SK-N-SH (cell line): ENCODE data around the gene SCAPER. TPM values are rescaled to one million over a fixed set of nuclear protein-coding genes. Genes with fewer than 3 reads are reported as not detected.

Experiments used
- CTCF ChIA-PET: fragments of 300-600, 350-600 bp; formaldehyde crosslinking; extraction: SDS; loops from one replicate; lab custom pipeline; 2021; lab: Yijun Ruan, JAX
- POLR2A ChIA-PET: fragments of 350-600 bp; sonication (Branson Sonifier 250); formaldehyde crosslinking; extraction: SDS; loops from one replicate; lab custom pipeline; 2020; ENCODE audit warnings: antibody characterized with exemption, inconsistent platforms; lab: Yijun Ruan, JAX
- DNase-seq: peaks from one replicate; pipeline ENCODE4 v3.0.0; 2012
- H2AFZ ChIP-seq: fragments of 200-600 bp; sonication (generic); 2 replicates; pipeline ENCODE4 v1.8.1; 2016; ENCODE audit warnings: antibody characterized with exemption, mild to moderate bottlenecking, low read depth
- H3F3A ChIP-seq: fragments of 200-600 bp; sonication (generic); replicated peaks from 2 replicates; pipeline ENCODE3; 2016; ENCODE audit warnings: antibody characterized with exemption, mild to moderate bottlenecking; ENCODE audit not compliant: insufficient read depth
- H3K27ac ChIP-seq, 2 experiments: fragments of 200-500 bp in 1 of 2; fragments of 200-600 bp in 1 of 2; sonication (Bioruptor generic) in 1 of 2; sonication (generic), shearing (Covaris generic) in 1 of 2; 2 replicates each; pipeline versions ENCODE4 v1.5.1 to v1.6.1; 2014 to 2016; ENCODE audit warnings: low read depth in 2 of 2, inconsistent platforms in 1 of 2, low read length in 1 of 2, mild to moderate bottlenecking in 1 of 2, mixed read lengths in 1 of 2
- H3K27me3 ChIP-seq: fragments of 200-600 bp; sonication (generic), shearing (Covaris generic); 2 replicates; pipeline ENCODE4 v1.6.1; 2016; ENCODE audit warnings: mixed run types; ENCODE audit not compliant: insufficient read depth
- H3K36me3 ChIP-seq, 2 experiments: fragments of 200-500 bp in 1 of 2; fragments of 200-600 bp in 1 of 2; sonication (Bioruptor generic) in 1 of 2; sonication (generic) in 1 of 2; replicated peaks in 1 of 2; 2 replicates each; pipeline versions ENCODE3 to v1.5.1; 2014 to 2016; ENCODE audit warnings: low read length in 1 of 2, mild to moderate bottlenecking in 1 of 2; ENCODE audit not compliant: insufficient read depth in 2 of 2, control insufficient read depth in 1 of 2
- H3K4me1 ChIP-seq, 2 experiments: fragments of 200-500 bp in 1 of 2; fragments of 200-600 bp in 1 of 2; sonication (Bioruptor generic) in 1 of 2; sonication (generic), shearing (Covaris generic) in 1 of 2; 2 replicates each; pipeline versions ENCODE4 v1.5.1 to v1.6.1; 2014 to 2016; ENCODE audit warnings: low read depth in 1 of 2, low read length in 1 of 2, mixed run types in 1 of 2; ENCODE audit not compliant: insufficient read depth in 2 of 2, control insufficient read depth in 1 of 2
- H3K4me2 ChIP-seq: fragments of 200-600 bp; sonication (generic), shearing (Covaris generic); 2 replicates; pipeline ENCODE4 v1.6.1; 2017; ENCODE audit warnings: mixed run types
- H3K4me3 ChIP-seq, 2 experiments: fragments of 200-500 bp in 1 of 2; fragments of 200-600 bp in 1 of 2; sonication (Bioruptor generic) in 1 of 2; sonication (generic), shearing (Covaris generic) in 1 of 2; 2 replicates each; pipeline versions ENCODE4 v1.5.1 to v1.8.1; 2014 to 2016; ENCODE audit warnings: low read depth in 2 of 2, inconsistent platforms in 1 of 2, low read length in 1 of 2, mild to moderate bottlenecking in 1 of 2, mixed read lengths in 1 of 2, moderate library complexity in 1 of 2
- H3K79me2 ChIP-seq: fragments of 200-600 bp; sonication (generic); 2 replicates; pipeline ENCODE4 v1.8.1; 2017; ENCODE audit warnings: mild to moderate bottlenecking; ENCODE audit not compliant: insufficient read depth
- H3K9ac ChIP-seq: fragments of 200-600 bp; sonication (generic); 2 replicates; pipeline ENCODE4 v1.6.1; 2017; ENCODE audit warnings: mixed run types
- H3K9me2 ChIP-seq: fragments of 200-600 bp; sonication (generic); 2 replicates; pipeline ENCODE4 v1.6.1; 2017; ENCODE audit warnings: mixed run types
- H3K9me3 ChIP-seq: fragments of 200-600 bp; sonication (generic); 2 replicates; pipeline ENCODE4 v1.6.1; 2017; ENCODE audit warnings: mixed run types, mild to moderate bottlenecking, moderate library complexity
- H4K20me1 ChIP-seq: fragments of 200-600 bp; sonication (generic); 2 replicates; pipeline ENCODE4 v1.6.1; 2017; ENCODE audit warnings: mild to moderate bottlenecking, mixed run types; ENCODE audit not compliant: insufficient read depth
- EP300 ChIP-seq, 2 experiments: IDR thresholded peaks; 2 replicates each; pipeline versions ENCODE4 v1.4.0 to v1.6.1; 2012; ENCODE audit warnings: borderline replicate concordance in 1 of 2, low read depth in 1 of 2, low read length in 1 of 2
- FOXJ3 ChIP-seq: sonication (generic); formaldehyde crosslinking; IDR thresholded peaks from 2 replicates; pipeline ENCODE4 v1.5.1; 2020; ENCODE audit warnings: mild to moderate bottlenecking, missing genetic modification reagents
- JUND ChIP-seq: IDR thresholded peaks from 2 replicates; pipeline ENCODE4 v1.4.0; 2012
- POLR2AphosphoS5 ChIP-seq: IDR thresholded peaks from 2 replicates; pipeline ENCODE4 v1.6.1; 2012; ENCODE audit warnings: low read depth, low read length
- RAD21 ChIP-seq: IDR thresholded peaks from 2 replicates; pipeline ENCODE4 v1.6.1; 2012; ENCODE audit warnings: mild to moderate bottlenecking, low read length
- RCOR1 ChIP-seq: fragments of 150-350 bp; IDR thresholded peaks from 2 replicates; pipeline ENCODE4 v1.6.1; 2017; ENCODE audit warnings: antibody characterized with exemption, low read length
- REST ChIP-seq: IDR thresholded peaks from 2 replicates; pipeline ENCODE4 v1.6.1; 2012; ENCODE audit warnings: mild to moderate bottlenecking, low read depth, low read length, moderate library complexity
- RFX5 ChIP-seq: IDR thresholded peaks from 2 replicates; pipeline ENCODE4 v1.6.1; 2012; ENCODE audit warnings: mild to moderate bottlenecking, improper control_type of control experiment, low read length
- RXRA ChIP-seq: IDR thresholded peaks from 2 replicates; pipeline ENCODE4 v1.4.0; 2012; ENCODE audit warnings: low read depth, mild to moderate bottlenecking, borderline replicate concordance
- TAF1 ChIP-seq: IDR thresholded peaks from 2 replicates; pipeline ENCODE4 v1.6.1; 2012; ENCODE audit warnings: low read depth, mild to moderate bottlenecking, low read length, moderate library complexity, borderline replicate concordance
- USF2 ChIP-seq: fragments of 150-350 bp; IDR thresholded peaks from 2 replicates; pipeline ENCODE4 v1.6.1; 2017; ENCODE audit warnings: antibody characterized with exemption, low read length, low read depth, borderline replicate concordance
- ZBTB33 ChIP-seq: IDR thresholded peaks from 2 replicates; pipeline ENCODE4 v1.4.0; 2012; ENCODE audit warnings: low read depth, borderline replicate concordance
- WGBS: methylation state at CpG from one replicate; pipeline ENCODE4 v1.1.6; 2017; ENCODE audit warnings: low lambda C conversion rate; 5-methylcytosine and 5-hydroxymethylcytosine counted together
- polyA plus RNA-seq, 3 experiments: library from polyadenylated mRNA; depleted of rRNA; stranded (reverse); fragments of >200 nt; gene quantifications; 2 replicates each; pipeline ENCODE4 v1.2.3, GENCODE V29; 2012
- TF ChIP-seq, protein P1 (sequence below): IDR thresholded peaks from 2 replicates; pipeline ENCODE4 v1.4.0; 2012; ENCODE audit warnings: low read depth

Gene SCAPER
- polyA plus RNA-seq, 1 of the 3 experiments (the other 2 are of a cell fraction): 1.8 TPM

GRCh38 chr15:76299786-76300185 lies 605.4 kb downstream of the SCAPER start:
- POLR2A ChIA-PET: no interaction called here

DNA sequence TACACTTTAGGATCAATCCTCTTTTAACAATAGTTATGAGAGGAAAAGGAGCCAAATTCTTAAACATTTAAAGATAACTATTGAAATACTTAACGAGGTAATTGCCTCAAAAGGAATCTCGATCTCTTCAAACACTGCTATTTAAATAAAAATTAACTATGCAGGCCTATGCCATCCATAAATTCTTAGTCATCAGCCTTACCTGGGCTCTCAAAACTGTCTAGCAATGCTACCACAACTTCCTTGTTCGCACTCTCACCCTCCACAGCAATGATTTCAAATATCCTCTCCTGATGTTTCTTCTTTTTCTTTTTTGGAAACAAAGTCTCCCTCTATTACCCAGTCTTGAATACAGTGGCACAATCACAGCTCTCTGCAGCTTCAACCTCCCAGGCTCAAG lies 606.2 kb downstream of the SCAPER start:
- no peak overlapping the region for H3K4me3 ChIP-seq
- no peaks in the 10 kb centered on the region for H3K4me1 ChIP-seq
- H3K9ac ChIP-seq: no peak overlapping the region
- ChIA-PET CTCF (interaction anchor here (1.0 kb wide), 1 partner anchor 108 kb away, joined by 4 read pairs; no protein-coding TSS in a partner anchor), POLR2A (no interaction called here)
- H3K27me3 ChIP-seq: no peaks in the 10 kb centered on the region
- no peak overlapping the region for H3K4me2 ChIP-seq
- H3K9me3 ChIP-seq: no peaks in the 10 kb centered on the region
- WGBS: 89% methylated on average over 3 of the region's 3 CpGs
- peaks cover 0 to 7% of the 10 kb centered on the region in 2 experiments for H3K36me3 ChIP-seq
- no peaks in the 10 kb centered on the region for H3K9me2 ChIP-seq
- no peak overlapping the region for H3K27ac ChIP-seq
- peaks cover 9% of the 10 kb centered on the region for H3F3A ChIP-seq
- H2AFZ ChIP-seq: no peak overlapping the region
- peaks cover 97% of the 10 kb centered on the region for H3K79me2 ChIP-seq
- no peak for TF ChIP-seq USF2
- TF ChIP-seq ZBTB33: no peak
- TF ChIP-seq, protein P1, sequence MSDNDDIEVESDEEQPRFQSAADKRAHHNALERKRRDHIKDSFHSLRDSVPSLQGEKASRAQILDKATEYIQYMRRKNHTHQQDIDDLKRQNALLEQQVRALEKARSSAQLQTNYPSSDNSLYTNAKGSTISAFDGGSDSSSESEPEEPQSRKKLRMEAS: no peak
- TF ChIP-seq RXRA: no peak
- TF ChIP-seq REST: no peak
- TF ChIP-seq EP300 (IDR thresholded peaks at IDR 0.05; ENCODE audit: borderline replicate concordance in 1 of 2, low read depth in 1 of 2, low read length in 1 of 2): no peak
- TF ChIP-seq RCOR1: no peak
- no peak for TF ChIP-seq RFX5
- no peak for TF ChIP-seq TAF1
- DNase-seq: no peak
- peaks cover 66% of the 10 kb centered on the region for H4K20me1 ChIP-seq

More at GRCh38 chr15:76299786-76300185, 605.4 kb downstream of the SCAPER start:
- WGBS: 96% methylated on average over 1 of the region's 1 CpG
- no peak overlapping the region for H3K27ac ChIP-seq
- no peak for DNase-seq
- no peak overlapping the region for H3K4me2 ChIP-seq
- H3K9me2 ChIP-seq: no peaks in the 10 kb centered on the region
- H3K9me3 ChIP-seq: no peaks in the 10 kb centered on the region
- H3K27me3 ChIP-seq: no peaks in the 10 kb centered on the region
- no peak overlapping the region for H3K9ac ChIP-seq
- CTCF ChIA-PET: interaction anchor here (0.6 to 0.9 kb wide), 2 partner anchors 10 to 632 kb away, joined by 3 read pairs; partner anchors contain the start of gene RCN2
- peaks cover 7% of the 10 kb centered on the region for H3F3A ChIP-seq
- H3K4me1 ChIP-seq: no peaks in the 10 kb centered on the region
- TF ChIP-seq ZBTB33 (no peak), POLR2AphosphoS5 (no peak), FOXJ3 (CRISPR knock-in tag) (no peak), JUND (no peak), RAD21 (no peak)
- TF ChIP-seq, protein P1: no peak
- peaks cover 66% of the 10 kb centered on the region for H4K20me1 ChIP-seq
- no peak overlapping the region for H3K4me3 ChIP-seq
- peaks cover 97% of the 10 kb centered on the region for H3K79me2 ChIP-seq
- no peak overlapping the region for H2AFZ ChIP-seq
- H3K36me3 ChIP-seq: peaks cover 0 to 7% of the 10 kb centered on the region in 2 experiments
